Stimulated activated CD4-positive, alpha-beta T cell treated with anti-CD3 and anti-CD28 coated beads, Interleukin-4, amount 100 ng/mL, for 48 hours (primary cell): ENCODE data around the gene AEBP2.

Source experiments
- DNase-seq, 2 donors: peaks; one replicate each; pipeline ENCODE4 v3.0.0-alpha.2; 2020; ENCODE audit warnings: low read depth in 2 of 2

AEBP2 gene

DNA sequence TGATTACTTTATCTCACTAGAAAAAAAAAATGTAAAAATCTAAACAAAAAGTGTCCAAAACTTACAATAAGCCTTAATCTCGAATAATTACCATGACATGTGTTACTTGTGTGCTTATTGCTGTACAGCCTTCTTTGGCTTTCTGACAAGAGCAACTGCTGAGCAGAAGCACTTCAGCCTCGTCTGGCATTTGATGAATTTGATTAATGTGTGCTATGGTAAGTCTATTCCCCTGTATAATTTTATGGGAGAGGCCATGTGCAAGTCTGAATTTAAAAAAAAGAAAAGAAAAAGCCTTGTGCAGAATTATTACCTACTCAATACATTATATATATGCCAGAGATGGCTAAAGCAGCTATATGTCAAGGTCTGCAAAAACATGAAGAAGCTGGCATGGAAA, 113.9 kb downstream of the AEBP2 start:
- no peak for DNase-seq

- DNase-seq: no peak
Measured at GRCh38 chr12:19561411-19561961, 122.2 kb downstream of the AEBP2 start.
